HG03196 (cell line): ENCODE data around the gene SOX5.
"Not testable (repeated sequence)": the region's sequence is repeated elsewhere in the genome, so short reads cannot be mapped to it uniquely, and the experiment has no call there.

Experiments used
- ATAC-seq: cut with Tn5 transposase; IDR thresholded peaks from one replicate; pipeline ENCODE4 v1.9.1; 2021; ENCODE audit not compliant: unreplicated experiment

SOX5 gene

GRCh38 chr12:23504641-23505399 is 444.6 kb downstream of the SOX5 start:
- ATAC-seq: no peak

DNA sequence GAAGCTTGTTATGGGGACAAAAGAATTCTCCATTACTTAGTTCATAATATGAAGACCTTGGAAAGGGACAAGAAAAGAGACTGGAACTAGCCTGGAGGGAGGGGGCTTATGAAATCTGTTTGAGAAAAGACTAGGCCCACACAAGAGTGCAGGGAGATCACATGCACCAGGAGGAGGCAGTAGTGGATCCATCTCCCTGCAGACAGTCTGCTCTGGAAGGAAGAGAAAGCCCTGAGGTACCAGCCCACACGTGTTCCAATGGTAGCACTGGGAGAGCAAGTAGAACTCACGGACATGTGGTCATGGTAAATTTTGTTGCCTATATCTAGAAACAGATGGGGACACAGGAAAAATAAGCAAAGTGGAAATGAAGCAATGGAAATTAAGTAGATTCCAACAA is 445.4 kb downstream of the SOX5 start:
- no peak for ATAC-seq

DNA sequence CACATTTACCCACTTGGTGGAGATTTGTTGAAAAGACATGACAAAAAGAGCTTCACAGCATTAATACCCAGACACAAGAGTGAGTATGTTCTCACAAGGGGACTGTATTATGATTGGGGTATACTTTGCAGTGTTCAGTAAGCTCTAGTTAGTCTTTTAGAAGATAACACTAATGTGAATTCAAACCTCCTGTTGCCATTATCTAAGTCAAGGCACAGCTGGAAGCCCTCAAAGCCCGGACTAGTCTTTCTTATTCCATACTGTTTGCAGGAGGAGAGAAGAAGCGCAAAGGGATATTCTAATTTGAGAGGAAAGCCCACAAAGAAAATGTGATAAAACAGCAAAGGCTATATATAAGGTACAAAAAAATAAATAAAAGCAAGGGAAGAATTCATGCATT is 445.9 kb downstream of the SOX5 start:
- no peak for ATAC-seq

GRCh38 chr12:23502259-23502658 is 447.2 kb downstream of the SOX5 start:
- no peak for ATAC-seq

DNA sequence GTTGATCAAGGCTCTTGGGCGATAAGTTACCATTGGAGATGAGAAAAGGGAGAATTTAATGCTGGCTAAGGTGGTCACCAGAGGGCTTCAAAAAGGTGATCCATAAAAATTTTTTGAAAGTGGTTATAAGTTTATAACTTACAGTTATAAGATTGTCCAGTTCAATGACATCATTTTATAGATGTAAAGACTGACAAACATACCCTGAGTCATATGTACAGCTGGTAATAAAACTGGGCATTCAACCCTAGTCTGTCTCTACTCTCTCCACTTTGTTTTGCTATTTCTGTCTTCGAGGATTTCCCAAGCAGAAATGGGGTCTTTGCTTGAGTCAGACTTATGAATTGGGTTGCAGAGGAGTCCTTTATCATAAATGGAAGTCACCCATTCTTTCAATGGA is 454.0 kb downstream of the SOX5 start:
- no peak for ATAC-seq

DNA sequence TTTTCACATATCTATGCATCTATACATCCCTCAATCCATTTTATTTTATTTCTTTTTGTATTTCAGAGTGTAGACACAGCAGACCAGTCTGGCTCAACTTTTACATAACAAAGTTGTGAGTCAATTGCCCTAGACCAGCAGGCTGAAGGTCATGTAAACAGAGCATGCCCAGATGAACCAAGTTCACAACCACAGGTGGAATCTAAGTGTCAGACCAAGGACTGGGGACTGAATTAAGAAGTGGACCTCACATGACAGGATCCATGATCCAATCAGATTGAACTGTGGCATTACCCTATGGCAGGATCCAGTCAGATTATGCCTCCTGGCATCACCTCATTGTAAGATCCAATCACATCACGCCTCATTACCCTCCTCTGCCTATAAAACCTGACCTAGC is 455.8 kb downstream of the SOX5 start:
- ATAC-seq: no peak

- ATAC-seq: not testable (repeated sequence)
Observed at GRCh38 chr12:23491029-23491428, 458.4 kb downstream of the SOX5 start.

- ATAC-seq: no peak
Observed at GRCh38 chr12:23488130-23488529, 461.3 kb downstream of the SOX5 start.

DNA sequence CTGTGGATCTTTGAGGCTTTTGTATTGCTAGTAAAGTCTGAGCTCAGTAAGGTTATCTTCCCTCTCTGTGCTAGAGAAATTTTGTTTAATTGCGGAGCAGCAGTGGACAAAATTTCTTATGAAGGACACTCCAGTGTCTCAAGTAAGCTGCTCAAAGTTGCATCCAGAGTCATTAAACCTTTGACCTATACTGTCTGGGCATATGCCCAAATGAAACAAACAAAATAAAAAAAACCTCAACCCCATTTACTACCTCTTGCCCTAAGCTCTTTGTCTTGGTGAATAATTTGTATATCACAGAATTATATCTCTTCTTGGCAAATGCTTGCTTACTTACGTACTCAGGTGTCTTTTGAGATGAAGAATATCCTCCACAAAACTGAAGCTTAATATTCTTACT is 465.2 kb downstream of the SOX5 start:
- no peak for ATAC-seq

- ATAC-seq: no peak
Observed at GRCh38 chr12:23482571-23482970, 466.9 kb downstream of the SOX5 start.
